Hematopoietic multipotent progenitor cell treated with erythropoietin and hydrocortisone succinate and interleukin-3 and kit ligand, for 4 days (in vitro differentiated cells): ENCODE results near the gene C13orf46.
"Not testable (repeated sequence)": the region's sequence is repeated elsewhere in the genome, so short reads cannot be mapped to it uniquely, and the experiment has no call there.

Experiments used
- DNase-seq: peaks from one replicate; pipeline ENCODE4 v3.0.0-alpha.2; 2015

Gene C13orf46

GRCh38 chr13:113919761-113920559 lies 53.9 kb downstream of the C13orf46 start:
- no peak for DNase-seq

GRCh38 chr13:113918981-113919701 lies 54.7 kb downstream of the C13orf46 start:
- no peak for DNase-seq

- no peak for DNase-seq
Measured at GRCh38 chr13:113918580-113918979, 55.3 kb downstream of the C13orf46 start.

GRCh38 chr13:113917594-113918371 lies 56.1 kb downstream of the C13orf46 start:
- DNase-seq: no peak

- no peak for DNase-seq
Measured at GRCh38 chr13:113917096-113917495, 56.8 kb downstream of the C13orf46 start.

GRCh38 chr13:113916330-113916815 lies 57.5 kb downstream of the C13orf46 start:
- no peak for DNase-seq

- DNase-seq: peak; percentile 27
Measured at GRCh38 chr13:113915786-113916329, 58.0 kb downstream of the C13orf46 start.

- DNase-seq: no peak
Measured at GRCh38 chr13:113915012-113915763, 58.7 kb downstream of the C13orf46 start.

GRCh38 chr13:113914333-113915011 lies 59.4 kb downstream of the C13orf46 start:
- no peak for DNase-seq

GRCh38 chr13:113913838-113914237 lies 60.0 kb downstream of the C13orf46 start:
- DNase-seq: not testable (repeated sequence)

GRCh38 chr13:113913408-113913807 lies 60.5 kb downstream of the C13orf46 start:
- not testable (repeated sequence) for DNase-seq

GRCh38 chr13:113912596-113912995 lies 61.3 kb downstream of the C13orf46 start:
- DNase-seq: no peak

- DNase-seq: no peak
Measured at GRCh38 chr13:113907635-113908617, 66.0 kb downstream of the C13orf46 start.

- no peak for DNase-seq
Measured at GRCh38 chr13:113906571-113906970, 67.3 kb downstream of the C13orf46 start.

- DNase-seq: no peak
Measured at GRCh38 chr13:113905942-113906341, 67.9 kb downstream of the C13orf46 start.

- no peak for DNase-seq
Measured at GRCh38 chr13:113905018-113905417, 68.9 kb downstream of the C13orf46 start.

- DNase-seq: no peak
Measured at GRCh38 chr13:113904411-113904810, 69.5 kb downstream of the C13orf46 start.

- DNase-seq: no peak
Measured at GRCh38 chr13:113903912-113904311, 70.0 kb downstream of the C13orf46 start.
